ENCODE results near the gene TSPAN4. TPM values are rescaled to one million over a fixed set of nuclear protein-coding genes. Genes with fewer than 3 reads are reported as not detected.

The TSPAN4 gene
- total RNA-seq, 2 donors from 2014 or later, result 11.7 to 20.2 TPM

GRCh38 chr11:869399-870126 is 26.9 kb downstream of the TSPAN4 start:
- intact Hi-C loops (cut with DNase I, micrococcal nuclease), result no loop called here
- ATAC-seq, result no peak
- DNase-seq, result no peak

DNA sequence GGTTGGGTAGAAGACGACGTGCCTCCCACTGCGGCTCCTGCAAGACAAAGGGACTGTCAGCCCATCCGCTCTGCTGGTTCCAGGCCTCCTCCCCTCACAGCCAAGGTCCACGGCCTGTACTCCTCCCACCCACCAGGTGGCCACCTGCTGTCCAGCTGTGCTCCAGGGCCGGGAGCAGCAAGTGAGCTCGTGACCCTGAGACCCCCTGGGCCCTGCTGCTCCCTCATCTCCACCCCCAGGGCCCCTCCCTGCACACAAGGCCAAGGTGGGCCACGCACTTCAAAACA is 27.4 kb downstream of the TSPAN4 start:
- ATAC-seq (no peak), DNase-seq (no peak)
- intact Hi-C loops (cut with DNase I, micrococcal nuclease), result no loop called here

DNA sequence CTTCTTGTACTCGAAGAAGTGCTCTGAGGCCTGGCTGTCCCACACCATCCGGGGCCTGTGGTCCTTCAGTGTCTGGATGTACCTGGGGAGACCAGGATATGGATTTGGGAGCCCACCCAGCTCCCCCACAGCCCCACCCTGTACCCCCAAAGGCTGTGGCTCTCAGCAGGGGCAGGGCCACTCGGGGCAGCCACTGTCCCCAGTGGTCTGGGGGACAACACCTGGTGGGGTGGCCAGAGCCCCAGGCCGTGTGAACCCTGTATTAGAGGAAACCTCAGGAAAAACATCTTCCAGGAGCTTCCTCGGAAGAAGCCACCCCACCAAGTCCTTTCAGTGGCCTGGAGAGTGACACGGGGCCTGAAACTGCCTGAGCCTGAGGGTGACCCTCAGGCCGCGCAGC is 27.8 kb downstream of the TSPAN4 start:
- no peak for ATAC-seq
- intact Hi-C loops (cut with DNase I, micrococcal nuclease), result no loop called here
- DNase-seq, result no peak

- DNase-seq (no peak), ATAC-seq (no peak)
- intact Hi-C loops (cut with DNase I, micrococcal nuclease), result no loop called here
These were observed 28.8 kb downstream of the TSPAN4 start for GRCh38 chr11:871472-871871.

DNA sequence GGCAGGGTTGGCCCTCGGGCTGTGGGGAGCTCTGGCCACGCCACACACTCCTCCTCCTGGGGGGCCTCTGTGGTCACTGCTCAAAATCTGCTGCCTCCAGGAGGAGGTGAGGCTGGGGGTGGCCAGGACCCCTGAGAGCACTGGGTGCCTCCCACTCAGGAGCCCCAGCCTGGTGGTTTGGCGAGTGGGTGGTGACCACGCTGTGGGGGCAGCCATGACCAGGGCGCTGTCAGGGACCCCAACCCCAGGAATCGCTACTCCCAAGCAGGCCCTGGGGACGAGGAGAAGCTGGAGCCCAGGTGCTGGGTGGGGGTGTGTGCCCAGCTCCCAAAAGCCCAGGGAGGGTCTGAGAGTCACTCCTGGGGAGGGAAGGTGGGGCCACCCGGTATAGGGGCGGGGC is 30.1 kb downstream of the TSPAN4 start:
- DNase-seq (no peak), ATAC-seq (no peak)
- intact Hi-C loops (cut with DNase I, micrococcal nuclease), result no loop called here

DNA sequence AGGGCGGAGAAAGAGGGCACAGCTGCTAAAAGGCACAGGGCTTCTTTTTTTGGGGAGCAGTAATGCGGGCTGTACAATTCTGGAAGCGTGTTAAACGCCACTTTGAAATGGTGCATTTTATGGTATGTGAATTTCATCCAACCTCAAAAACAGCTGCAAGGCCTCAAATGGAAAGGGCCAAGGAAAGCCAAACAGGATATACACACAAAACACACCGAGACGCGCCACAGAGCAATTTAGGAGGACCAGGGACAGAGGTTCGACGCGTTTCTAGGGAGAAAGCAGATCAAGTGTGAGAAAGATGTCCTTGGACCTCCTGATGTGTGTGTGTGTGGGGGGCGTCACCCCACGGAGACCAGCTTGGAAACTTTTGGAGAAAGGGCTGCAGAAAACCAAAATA is 31.1 kb downstream of the TSPAN4 start:
- intact Hi-C loops (cut with DNase I, micrococcal nuclease), result no loop called here
- DNase-seq (no peak), ATAC-seq (no peak)

- ATAC-seq (no peak), DNase-seq (no peak)
- intact Hi-C loops (cut with DNase I, micrococcal nuclease), result no loop called here
These were observed 32.6 kb downstream of the TSPAN4 start for GRCh38 chr11:875203-875602.

- no peak for ATAC-seq
- DNase-seq, result no peak
- intact Hi-C loops (cut with DNase I, micrococcal nuclease), result no loop called here
These were observed 33.2 kb downstream of the TSPAN4 start for GRCh38 chr11:875769-876301.

DNA sequence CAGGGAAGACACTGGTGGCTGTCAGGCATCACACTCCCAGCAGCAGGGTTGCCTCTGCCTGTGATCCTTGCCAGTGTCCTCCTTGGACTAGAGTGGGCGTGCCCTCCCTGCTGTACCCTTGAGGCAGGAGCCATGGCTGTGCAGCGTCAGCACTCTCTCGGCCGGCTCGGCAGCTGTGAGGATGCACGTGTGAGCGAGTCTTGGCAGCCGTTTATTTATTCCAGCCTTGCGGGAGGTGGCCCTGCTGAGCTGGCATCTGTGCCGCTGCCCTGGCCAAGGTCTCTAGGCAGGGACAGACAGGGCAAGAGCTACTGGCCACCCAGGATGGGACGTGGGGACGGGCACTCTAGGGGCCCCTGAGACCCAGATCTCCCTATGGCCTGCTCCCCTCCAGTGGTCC is 33.9 kb downstream of the TSPAN4 start:
- intact Hi-C loops (cut with DNase I, micrococcal nuclease), result no loop called here
- no peak for ATAC-seq
- no peak for DNase-seq

GRCh38 chr11:877565-877964 is 34.9 kb downstream of the TSPAN4 start:
- intact Hi-C loops (cut with DNase I, micrococcal nuclease), result no loop called here
- ATAC-seq (no peak), DNase-seq (no peak)

DNA sequence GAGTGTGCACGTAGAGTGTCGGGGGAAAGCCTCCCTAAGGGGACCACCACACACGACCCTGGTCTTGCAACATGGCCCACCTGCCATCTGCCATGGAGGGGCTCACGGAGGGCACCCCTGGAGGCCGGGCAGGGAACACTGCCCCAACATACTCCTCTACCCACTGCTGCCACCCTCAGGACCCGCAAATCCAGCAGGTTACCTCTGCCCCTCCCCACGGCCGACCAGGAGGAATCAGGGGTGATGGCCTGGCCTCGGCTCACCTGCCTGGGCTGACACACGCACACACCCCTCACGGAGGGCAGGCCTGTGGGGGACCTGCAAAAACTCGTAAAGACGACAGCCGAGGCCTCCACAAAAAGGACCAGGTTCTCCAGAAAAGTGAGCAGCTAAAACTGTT is 37.8 kb downstream of the TSPAN4 start:
- intact Hi-C loops (cut with DNase I, micrococcal nuclease), result no loop called here
- no peak for ATAC-seq

DNA sequence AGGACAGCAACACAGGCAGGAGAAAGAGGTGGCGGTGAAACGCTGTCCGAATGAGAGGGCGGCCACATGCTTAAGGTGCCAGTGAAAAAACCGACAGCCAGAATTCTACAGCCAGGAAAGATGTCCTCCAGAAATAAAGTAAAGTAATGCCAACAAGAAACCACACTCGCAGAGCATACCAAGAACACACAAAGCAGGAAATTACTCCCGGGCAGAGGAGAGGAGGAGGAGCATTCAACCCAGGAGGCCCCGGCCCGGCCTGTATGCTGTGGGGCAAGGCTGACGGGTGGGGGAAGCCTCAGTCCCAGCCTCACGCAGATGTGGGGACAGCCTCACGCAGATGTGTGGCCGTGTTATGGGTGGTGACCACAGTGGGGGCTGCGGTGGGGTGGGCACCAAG is 39.9 kb downstream of the TSPAN4 start:
- no peak for ATAC-seq
- intact Hi-C loops (cut with DNase I, micrococcal nuclease), result no loop called here
- no peak for DNase-seq

More for the DNA sequence above, 37.8 kb downstream of the TSPAN4 start:
- no peak for DNase-seq

DNA sequence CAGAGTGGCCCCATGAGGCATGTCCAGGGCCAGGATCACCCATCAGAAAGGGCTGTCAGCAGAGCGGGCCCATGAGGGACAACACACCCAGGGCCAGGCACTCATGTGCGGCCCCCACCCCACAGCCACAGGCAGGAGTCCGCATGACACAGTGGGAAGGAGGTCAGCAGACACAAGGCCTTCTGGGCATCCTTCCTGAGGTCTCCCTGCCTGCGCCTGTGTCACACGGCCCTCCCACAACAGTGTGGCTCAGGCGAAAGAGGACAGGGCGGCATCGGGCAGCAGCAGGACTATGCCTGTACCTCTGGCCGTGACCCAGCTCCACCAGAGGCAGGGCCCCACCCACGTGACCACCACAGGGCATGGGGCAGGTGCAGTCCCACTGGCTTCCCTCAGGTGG is 40.9 kb downstream of the TSPAN4 start:
- ATAC-seq, result no peak
- intact Hi-C loops (cut with DNase I, micrococcal nuclease), result no loop called here
- no peak for DNase-seq

GRCh38 chr11:884578-885070 is 42.0 kb downstream of the TSPAN4 start:
- ATAC-seq, result no peak
- intact Hi-C loops (cut with DNase I, micrococcal nuclease), result no loop called here
- DNase-seq, result no peak

DNA sequence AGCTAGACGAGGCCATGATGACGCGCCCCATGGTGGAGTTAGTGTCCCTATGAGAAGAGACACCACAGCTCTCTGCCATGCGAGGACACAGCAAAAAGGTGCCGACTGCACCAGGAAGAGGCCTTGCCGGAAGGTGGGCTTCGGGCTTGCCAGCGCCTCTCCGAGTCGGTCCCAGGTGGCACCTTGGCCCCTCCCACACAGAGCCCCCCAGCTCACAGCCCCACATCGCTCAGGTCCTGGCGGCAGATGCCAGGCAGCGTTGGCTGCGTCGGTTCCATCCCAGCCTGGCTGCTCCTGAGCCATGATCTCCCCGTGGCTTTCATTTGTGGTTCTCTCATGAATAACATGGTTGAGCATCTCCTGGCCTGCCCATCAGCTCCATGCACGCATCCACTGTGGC is 43.9 kb downstream of the TSPAN4 start:
- intact Hi-C loops (cut with DNase I, micrococcal nuclease), result no loop called here
- ATAC-seq (no peak), DNase-seq (no peak)

- DNase-seq (no peak), ATAC-seq (no peak)
- intact Hi-C loops (cut with DNase I, micrococcal nuclease), result no loop called here
These were observed 44.9 kb downstream of the TSPAN4 start for GRCh38 chr11:887589-887988.

- intact Hi-C loops (cut with DNase I, micrococcal nuclease), result no loop called here
- ATAC-seq (no peak), DNase-seq (no peak)
These were observed 45.9 kb downstream of the TSPAN4 start for GRCh38 chr11:888310-889212.

DNA sequence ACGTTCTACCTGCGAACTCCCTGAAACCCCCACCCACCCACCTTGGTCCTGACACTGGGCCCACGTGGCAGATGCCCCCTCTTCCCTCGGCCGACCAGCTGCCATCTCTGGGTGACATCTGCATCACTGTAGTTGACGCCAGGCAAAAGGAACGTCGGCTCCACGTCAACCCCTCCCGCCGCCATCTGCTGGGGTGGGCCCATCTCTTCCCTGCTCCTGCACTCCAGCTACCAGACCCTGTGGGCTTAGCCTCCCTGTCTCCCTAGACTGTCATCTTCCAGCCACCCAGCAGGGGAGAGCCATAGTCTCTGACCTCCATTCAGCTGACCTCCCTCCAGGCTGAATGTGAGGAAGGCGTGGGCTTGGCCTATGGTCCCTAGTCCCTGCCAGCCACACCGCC is 46.6 kb downstream of the TSPAN4 start:
- ATAC-seq, result no peak
- intact Hi-C loops (cut with DNase I, micrococcal nuclease), result no loop called here
- DNase-seq, result no peak

- no peak for ATAC-seq
- intact Hi-C loops (cut with DNase I, micrococcal nuclease), result no loop called here
- DNase-seq, result no peak
These were observed 47.2 kb downstream of the TSPAN4 start for GRCh38 chr11:889687-890475.
